Globus pallidus (tissue), 1 donor: ENCODE measurements around the gene MINDY2.
"Not testable (repeated sequence)": the region's sequence is repeated elsewhere in the genome, so short reads cannot be mapped to it uniquely, and the experiment has no call there.

ENCODE experiments used
- DNase-seq: peaks from one replicate; pipeline ENCODE4 v3.0.0-alpha.2; 2015; ENCODE audit warnings: low spot score

The MINDY2 gene

DNA sequence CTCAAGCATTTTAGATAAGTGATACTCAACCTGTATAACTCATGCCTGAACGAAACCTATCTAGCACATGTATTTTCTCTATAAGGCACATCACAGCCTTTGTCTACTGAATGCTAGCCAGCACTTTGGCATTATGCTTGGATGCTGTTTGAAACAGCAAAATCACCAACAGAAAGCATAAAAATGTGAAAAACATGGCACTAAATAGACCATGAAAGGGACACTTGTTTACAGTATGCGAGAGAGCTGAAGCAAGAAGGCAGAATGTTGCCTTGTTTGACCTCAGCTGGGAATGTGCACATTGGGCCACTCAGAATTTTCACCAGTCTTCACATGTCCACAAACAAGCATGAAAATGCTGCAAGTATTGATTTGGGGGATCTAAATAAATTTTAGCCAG lies 59.5 kb downstream of the MINDY2 start:
- peak; percentile 29 for DNase-seq

DNA sequence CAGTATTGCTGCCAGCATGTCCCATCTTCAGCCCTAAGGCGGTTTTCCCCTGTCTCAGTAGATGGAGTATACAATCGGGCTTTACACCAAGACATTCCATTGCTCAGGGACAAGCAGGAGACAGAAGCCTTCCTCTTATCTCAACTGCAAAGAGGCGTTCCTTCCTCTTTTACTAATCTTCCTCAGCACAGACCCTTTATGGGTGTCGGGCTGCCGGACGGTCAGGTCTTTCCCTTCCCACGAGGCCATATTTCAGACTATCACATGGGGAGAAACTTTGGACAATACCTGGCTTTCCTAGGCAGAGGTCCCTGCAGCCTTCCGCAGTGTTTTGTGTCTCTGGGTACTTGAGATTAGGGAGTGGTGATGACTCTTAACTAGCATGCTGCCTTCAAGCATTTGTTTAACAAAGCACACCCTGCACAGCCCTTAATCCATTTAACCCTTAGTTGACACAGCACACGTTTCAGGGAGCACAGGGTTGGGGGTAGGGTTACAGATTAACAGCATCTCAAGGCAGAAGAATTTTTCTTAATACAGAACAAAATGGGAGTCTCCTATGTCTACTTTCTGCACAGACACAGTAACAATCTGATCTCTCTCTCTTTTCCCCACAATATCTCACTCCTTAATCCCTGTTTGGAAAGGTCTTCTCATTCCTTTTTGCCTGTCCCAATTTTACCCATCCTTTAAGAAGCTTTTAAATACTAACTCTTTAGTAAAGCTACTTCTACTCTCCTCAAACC lies 62.8 kb downstream of the MINDY2 start:
- DNase-seq: not testable (repeated sequence)

DNA sequence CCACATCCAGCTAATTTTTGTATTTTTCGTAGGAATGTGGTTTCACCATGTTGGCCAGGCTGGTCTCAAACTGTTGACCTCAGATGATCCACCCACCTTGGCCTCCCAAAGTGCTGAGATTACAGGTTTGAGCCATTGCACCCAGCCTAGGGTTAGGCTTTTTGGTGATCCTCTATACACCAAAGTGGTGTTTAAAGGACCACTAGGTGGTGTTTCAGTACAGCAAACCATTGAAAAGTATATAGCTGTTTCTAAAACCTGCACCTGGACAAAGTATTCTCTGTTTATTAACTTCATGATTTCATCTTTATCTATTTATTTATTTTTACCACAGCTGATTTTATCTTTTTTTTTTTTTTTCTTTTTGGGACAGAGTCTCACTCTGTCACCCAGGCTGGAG lies 68.4 kb downstream of the MINDY2 start:
- no peak for DNase-seq

DNA sequence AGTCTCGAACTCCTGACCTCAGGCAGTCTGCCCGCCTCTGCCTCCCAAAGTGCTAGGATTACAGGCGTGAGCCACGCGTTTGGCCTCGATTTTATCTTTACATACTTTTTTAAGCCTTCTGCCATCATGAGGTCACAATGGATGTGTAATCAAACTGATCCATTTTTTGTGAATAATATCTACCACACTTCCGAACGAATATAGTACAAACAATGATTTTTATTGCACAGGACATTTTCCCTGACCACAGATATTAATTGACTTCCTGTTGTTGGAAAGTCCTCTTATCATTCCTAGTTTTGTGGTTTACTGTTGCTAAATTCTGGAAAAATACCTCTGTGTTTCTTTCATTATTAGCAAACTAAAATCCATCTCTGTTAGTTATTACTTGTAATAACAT lies 68.9 kb downstream of the MINDY2 start:
- DNase-seq: no peak

DNA sequence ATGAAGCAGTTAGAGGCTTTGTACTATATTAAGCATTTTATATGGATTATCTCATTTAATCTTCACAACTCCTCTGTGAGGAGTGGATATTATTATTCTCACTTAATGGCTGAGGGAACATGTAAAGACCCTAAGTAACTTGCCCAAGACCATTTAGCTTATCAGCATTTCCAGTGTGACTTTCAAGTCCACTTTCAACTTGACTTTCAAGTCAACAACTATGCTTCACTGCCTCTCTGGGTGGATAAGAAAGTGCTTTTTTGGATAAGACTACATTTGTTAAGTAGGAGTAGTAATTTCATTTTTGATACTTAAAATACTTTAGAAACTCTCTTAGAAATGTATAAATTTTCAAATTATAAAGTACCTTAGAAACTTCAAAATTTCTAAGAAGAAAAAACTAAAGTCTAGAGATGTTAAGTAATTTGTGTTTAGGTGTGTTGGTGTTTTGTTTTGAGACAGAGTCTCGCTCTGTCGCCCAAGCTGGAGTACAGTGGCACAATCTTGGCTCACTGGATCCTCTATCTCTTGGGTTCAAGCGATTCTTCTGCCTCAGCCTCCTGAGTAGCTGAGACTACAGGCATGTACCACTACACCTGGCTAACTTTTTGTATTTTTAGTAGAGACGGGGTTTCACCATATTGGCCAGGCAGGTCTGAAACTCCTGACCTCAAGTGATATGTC lies 71.8 kb downstream of the MINDY2 start:
- DNase-seq: no peak

DNA sequence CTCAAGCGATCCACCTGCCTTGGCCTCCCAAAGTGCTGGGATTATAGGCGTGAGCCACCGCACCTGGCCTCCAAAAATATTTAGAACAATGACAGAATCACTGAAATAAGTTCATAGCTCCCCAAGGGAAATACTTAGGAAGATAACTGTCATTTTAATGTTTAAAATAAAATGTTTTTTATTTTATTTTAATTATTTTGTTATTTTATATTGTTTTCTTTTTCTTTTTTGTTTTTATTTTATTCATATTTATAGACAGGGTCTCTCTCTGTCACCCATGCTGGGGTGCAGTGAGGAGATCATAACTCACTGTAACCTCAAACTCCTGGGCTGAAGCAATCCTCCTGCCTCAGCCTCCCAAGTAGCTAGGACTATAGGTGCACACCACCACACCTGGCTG lies 80.1 kb downstream of the MINDY2 start:
- not testable (repeated sequence) for DNase-seq

DNA sequence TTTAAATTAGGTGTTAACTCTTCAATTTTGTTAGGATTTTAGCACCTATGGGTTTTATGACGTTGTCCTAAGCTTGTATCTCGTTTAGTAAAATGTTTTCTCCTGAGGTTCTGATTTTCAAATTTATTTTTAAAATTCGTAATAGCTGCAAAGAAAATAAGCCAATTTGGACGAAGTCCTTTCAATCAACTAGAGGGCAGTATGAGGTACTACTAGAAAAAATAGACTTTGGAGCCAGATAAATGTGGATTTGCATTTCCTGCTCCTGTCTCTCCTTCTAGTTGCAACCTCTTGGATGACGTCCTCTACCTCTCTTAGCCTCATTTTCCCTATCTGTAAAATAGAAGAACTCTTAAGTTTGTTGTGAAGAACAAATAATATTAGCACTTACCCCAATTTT lies 81.2 kb downstream of the MINDY2 start:
- DNase-seq: no peak

DNA sequence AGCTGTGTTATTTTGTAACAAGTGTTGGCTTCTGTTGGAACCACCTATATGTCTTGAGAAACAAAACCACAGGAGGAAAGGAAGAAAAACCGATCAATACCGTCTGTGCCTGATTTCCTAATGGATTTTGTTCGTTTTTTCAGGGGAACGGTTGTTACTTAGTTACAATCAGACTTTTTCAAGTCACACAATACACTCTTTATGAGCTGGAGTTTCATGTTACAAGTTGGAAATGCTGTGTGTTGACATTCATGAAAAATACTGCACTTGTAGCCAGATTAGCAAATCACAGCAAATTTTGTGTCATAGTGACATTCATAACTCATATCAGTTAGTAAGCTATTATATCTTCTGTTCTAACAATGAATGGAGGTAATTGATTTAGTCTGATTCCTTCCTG lies 83.5 kb downstream of the MINDY2 start:
- DNase-seq: no peak

DNA sequence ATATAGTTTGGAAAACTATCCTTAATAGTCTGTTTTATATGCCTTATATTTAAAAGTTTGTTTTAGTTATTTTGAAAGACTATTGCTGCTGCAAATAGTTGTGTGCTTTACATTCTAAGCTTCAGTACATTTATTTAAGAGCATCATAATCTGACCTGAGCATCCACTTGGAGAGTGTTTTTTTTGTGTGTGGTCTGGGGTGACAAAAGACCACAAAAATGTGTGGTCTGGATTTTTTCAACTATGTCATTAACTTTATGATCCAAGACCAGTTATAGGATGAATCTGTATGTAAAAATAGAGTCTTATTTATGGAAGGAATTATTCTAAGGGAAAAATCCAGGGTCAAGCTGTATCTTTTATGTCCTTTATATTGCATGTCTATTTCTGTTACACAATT lies 85.0 kb downstream of the MINDY2 start:
- DNase-seq: no peak

DNA sequence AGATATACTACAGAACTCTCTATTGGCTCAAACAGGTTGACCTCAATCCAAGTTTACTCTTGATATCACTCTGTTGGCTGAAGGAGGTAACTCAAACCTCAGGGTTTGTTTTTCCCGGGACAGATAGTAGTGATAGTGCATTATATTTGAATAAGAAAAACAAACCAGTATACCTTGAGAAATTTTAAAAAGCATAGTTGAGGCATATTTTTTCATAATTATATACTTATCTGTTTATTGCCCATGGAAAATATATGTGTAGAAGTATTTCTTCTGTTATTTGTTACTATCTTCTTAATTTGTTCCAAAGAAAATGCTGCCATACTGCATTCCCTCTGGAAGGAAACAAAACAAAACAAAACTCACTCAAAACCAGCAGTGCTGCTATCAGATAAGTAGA lies 85.5 kb downstream of the MINDY2 start:
- DNase-seq: not testable (repeated sequence)

DNA sequence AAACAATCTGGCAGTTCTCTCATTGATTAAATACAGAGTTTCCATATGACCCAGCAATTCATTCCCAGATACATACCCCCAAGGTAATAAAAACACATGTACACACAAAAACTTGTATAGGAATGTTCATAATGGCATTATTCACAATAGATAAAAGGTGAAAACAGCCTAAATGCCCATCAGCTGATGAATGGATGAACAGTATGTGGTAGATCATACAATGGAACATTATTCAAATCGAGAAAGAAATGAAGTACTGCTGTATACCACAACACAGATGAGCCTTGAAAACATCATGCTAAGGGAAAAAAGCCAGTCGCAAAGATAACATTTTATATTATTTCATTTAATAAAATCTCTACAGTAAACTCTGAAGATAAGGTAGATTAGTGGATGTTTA lies 91.2 kb downstream of the MINDY2 start:
- DNase-seq: no peak

DNA sequence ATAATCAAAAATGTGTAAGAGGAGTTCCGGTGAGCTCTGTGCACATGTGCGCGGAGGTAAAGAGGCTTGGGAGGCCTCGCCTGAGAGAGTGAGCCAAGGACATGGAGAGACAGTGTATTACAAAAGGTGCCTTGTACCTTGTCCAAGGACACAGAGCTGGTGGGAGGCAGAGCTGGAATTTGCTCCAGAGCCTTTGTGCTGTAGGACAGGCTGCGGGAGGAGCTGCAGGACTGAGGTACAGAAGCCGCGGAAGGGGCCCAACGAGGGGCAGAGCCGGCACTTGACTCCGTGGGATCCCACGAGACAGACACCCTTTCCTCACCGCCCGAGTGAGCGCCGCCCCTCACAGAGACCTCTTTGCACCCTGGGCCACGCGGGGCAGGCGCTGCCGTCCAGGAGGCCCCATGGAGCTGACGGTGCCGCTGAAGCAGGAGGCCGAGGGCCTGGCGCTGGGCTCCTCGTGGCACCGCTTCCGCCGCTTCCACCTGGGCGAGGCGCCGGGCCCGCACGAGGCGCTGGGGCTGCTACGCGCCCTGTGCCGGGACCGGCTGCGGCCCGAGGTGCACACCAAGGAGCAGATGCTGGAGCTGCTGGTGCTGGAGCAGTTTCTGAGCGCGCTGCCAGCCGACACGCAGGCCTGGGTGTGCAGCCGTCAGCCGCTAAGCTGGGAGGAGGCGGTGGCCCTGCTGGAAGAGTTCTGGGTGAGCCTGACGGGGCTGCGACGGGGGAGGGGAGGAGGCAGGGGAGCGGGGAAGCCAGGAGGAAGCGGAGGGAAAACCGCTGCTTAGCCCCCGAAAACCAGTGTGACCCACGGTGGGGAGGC lies 93.7 kb downstream of the MINDY2 start:
- no peak for DNase-seq

DNA sequence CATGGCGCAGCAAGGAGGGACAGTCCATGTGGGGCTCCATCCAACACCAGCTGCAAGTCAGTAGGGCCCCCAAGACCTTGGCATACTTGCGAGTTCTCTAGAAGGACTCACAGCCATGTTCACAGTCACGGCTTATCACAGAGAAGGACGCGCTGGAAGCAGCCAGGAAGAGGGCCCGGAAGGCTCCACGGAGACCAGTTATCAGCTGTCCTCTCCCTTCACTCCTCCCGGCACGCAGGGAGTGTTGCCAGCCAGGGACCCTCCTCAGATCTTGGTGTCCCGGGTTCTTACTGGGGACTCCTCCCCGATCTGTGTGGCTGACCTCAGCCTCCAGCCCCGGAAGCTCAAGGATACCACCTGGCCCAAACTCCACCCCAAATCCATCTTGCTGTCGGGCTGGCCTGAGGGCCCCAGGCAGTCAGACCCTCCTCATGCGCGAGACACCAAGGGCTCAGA lies 94.4 kb downstream of the MINDY2 start:
- no peak for DNase-seq

DNA sequence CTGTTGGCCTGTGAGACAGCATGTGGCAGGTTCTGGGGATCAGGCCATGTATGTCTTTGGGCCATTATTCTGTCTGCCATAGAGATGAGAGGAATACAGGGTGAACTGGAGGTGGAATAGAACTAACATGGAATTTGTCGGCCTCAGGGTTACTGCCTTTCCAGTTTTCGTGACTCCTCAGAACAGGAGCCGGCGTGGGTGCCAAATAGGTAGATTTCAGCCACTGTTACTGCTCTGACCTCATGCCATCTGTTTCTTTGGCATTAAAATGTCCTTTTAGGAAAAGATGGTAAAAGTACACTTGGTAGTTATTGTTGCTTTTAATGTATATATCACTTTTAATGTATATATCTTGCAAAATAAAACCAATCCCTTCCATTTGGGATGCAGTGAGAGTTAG lies 96.8 kb downstream of the MINDY2 start:
- no peak for DNase-seq

DNA sequence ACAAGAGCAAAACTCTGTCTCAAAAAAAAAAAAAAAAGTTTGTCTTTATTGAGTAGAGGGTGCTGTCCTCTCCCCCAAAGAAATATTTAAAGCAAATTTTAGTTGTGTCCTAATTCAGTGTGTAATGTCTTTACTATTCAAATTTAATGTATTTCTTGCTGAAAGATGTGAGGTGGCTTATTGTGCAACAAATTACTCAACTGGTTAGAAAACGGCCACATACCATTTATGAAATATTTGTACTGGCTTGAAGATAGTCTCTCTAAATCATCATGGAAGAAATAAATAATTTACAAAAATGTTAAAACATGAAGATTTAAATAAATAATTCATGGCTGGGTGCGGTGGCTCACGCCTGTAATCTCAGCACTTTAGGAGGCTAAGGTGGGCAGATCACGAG lies 99.3 kb downstream of the MINDY2 start:
- no peak for DNase-seq

DNA sequence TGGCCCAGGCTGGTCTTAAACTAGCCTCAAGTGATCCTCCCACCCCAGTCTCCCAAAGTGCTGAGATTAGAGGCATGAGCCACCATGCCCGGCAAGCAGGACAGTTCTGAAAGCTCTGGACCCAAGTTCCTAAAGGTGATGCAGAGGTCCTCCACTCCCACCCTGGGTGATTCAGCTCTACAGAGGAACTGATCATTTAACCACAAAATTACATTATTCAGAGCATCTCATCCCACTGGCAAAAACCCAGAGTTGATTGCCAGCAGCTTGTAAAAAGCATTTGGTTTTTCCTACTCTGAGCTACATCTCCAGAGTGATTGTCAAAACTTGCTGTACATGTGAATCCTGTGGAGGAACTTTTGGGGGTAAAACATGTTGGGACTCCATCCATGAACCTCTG lies 102.2 kb downstream of the MINDY2 start:
- DNase-seq: no peak

DNA sequence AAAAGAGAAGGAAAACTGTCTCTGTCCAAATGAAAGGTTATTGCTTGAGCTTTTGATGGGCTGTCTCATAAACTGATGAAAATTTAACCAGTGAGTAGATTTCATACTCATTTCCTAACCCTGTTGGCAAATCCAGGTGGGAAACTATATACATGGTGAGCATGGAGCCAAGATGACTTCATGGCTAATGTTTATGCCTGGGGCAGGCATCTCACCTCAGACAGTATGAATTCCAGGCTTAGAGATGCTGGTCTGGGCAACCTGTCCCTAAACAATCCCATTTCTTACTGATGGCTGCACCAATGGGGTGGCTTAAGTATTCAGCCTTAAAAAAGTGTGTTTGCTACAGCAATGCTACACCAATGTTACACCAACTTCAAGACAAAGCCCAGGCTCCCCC lies 104.2 kb downstream of the MINDY2 start:
- no peak for DNase-seq

DNA sequence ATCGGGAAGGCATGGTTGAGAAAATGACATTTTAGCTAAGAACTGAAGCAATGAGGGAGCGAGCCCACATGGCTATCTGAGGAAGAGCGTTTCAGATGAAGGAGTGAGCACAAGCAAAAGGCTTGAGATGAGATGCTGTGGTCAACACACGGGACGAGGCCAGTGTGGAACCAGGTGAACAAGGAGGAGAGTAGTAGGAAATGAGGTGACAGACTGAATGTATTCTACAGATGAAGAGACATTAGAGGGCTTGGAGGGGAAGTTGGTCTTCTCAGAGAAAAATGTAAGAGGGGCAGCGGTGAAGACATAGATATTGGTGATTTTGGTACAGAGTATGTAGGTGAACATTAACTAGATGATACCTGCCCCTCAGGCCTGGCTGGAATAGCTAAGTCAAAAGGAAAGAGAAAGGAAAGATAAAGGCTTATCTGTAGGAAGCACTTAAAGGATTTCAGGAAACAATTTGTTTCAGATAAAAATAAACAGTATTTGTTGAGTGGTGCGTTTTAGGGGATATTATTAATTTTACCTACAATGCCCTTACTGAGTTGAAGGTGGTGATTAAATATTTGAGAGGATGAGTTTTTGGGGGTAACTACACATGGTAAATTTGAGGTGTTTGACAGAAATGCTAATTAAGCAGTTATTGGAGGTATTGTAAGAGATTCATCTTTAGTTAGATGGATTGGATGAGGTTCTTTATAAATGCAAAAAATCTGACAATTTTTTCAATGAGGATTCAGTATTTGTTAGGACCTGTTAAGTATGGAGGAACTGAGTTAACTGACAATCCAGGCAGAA lies 105.4 kb downstream of the MINDY2 start:
- no peak for DNase-seq

DNA sequence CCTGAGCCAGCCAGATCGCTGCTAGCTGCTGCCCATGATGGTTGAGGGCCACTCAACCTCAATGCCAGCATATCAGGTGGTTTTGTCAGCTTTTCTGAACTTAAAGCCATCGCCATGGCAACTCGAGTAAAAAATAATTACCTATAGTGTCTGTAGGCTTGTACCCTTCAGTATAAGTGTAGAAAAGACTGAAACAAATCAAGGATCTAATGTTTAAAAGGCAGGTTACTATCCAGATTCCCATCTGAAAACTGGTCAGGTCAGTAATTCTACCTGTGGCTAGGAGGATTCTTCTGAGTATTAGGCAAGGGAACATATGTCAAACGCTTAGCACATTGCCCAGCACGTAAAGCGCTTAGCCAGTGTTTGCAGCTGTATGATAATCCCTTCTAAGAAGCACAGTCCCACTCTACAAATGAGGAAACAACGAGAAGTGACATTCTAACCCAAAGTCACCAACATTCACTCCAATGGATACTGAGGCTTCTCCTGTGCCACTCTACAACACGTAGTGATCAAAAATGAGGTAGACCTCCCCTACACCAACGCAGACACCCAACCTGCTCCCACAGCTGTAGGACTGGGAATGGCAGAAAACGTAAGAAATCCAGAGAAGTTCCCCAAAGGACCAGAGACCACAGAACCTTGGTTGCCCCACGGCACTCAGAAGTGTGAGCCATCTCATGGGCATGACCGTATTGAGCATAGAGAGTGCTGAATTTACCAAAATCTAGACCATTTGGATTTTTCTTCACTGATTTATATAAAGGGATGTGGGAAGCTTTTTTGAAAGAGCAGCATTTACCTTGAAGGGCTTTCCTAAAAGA lies 107.1 kb downstream of the MINDY2 start:
- DNase-seq: no peak

DNA sequence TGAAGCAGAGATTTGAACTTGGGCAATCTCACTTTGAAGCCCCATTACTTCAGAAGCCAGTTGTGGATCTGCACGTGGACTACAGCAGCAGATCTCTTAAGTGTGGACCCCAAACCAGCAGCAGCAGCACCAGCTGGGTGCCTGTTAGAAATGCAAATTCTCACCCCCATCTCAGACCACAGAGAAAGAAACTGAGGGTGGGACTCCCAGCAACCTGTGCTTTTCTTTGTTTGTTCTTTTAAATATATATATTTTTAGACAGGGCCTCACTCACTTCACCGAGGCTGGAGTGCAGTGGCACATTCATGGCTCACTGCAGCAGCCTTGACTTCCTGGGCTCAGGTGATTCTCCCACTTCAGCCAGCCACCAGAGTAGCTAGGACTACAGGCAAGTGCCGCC lies 109.2 kb downstream of the MINDY2 start:
- no peak for DNase-seq

DNA sequence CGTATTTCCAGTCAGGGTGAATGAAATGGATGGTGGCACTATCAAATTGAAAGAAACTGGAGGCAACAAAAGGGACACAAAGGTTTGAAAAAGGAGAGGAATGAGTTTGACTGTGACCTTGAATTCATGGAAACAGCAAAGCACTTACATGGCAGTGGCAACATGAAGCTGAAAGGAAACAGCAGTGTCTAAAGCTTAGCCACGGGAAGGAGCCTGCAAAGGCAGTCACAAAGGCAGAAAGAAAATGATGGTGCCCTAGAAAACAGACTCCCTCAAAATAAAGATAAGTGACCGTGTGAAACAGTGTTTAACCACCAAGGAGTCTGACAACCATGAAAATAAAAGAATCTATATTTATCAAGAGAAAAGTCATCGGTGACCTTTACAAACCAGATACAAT lies 111.1 kb downstream of the MINDY2 start:
- DNase-seq: no peak
